Lung microvascular endothelial cell (primary cell): ENCODE results near the gene TSPY10. TPM values are rescaled to one million over a fixed set of nuclear protein-coding genes. Genes with fewer than 3 reads are reported as not detected.
"Not testable (repeated sequence)": the region's sequence is repeated elsewhere in the genome, so short reads cannot be mapped to it uniquely, and the experiment has no call there.

Experiments
- DNase-seq, 2 donors: peaks; one replicate each; pipeline versions ENCODE4 v3.0.0 to v3.0.0-alpha.2; 2010; ENCODE audit warnings: low read depth in 2 of 2
- total RNA-seq: library from RNA; depleted of rRNA; stranded (reverse); fragments of >200 nt; gene quantifications from 2 replicates; pipeline ENCODE4 v1.2.1, GENCODE V29; 2014

The TSPY10 gene
- total RNA-seq = not detected in 2 replicates

GRCh38 chrY:9527580-9527979, at the start of gene TSPY10:
Gene TSPY10, plus strand, starts transcription at chrY:9527880. Its CDS starts 46 bp downstream, at chrY:9527926.
- not testable (repeated sequence) for DNase-seq

GRCh38 chrY:9486967-9487366, 40.7 kb upstream of the TSPY10 start, which contains the start of gene TSPY9:
Gene TSPY9, plus strand, starts transcription at chrY:9487267. Its CDS starts 46 bp downstream, at chrY:9487313.
- not testable (repeated sequence) for DNase-seq

- not testable (repeated sequence) for DNase-seq
Observed at GRCh38 chrY:9504396-9504795, 23.3 kb upstream of the TSPY10 start.

- not testable (repeated sequence) for DNase-seq
Observed at GRCh38 chrY:9516287-9516686, 11.4 kb upstream of the TSPY10 start.

Other genes starting within 250 kb of the TSPY10 start
- not detected in 2 replicates for gene TSPY4, start 190.4 kb upstream of the TSPY10 start, total RNA-seq
- gene TSPY8, start 170.1 kb upstream of the TSPY10 start, total RNA-seq = not detected in 2 replicates
- gene TSPY3, start 129.5 kb upstream of the TSPY10 start, total RNA-seq = not detected in 2 replicates
- gene TSPY1, start 60.9 kb upstream of the TSPY10 start, total RNA-seq = not detected in 2 replicates
- gene TSPY9, start 40.6 kb upstream of the TSPY10 start, total RNA-seq = not detected in 2 replicates